Naive thymus-derived CD4-positive, alpha-beta T cell (primary cell): ENCODE data around the gene TTC27. TPM values are rescaled to one million over a fixed set of nuclear protein-coding genes. Genes with fewer than 3 reads are reported as not detected.

Experiments
- ATAC-seq: fragments of 150-1000 bp; cut with Tn5 transposase; 2 replicates; pipeline ENCODE4 v1.10.0; 2021; ENCODE audit warnings: mild to moderate bottlenecking, moderate library complexity
- CTCF ChIA-PET: fragments of 350-600 bp; sonication (Branson Sonifier 250); formaldehyde crosslinking; loops from one replicate; lab custom pipeline; 2021; ENCODE audit warnings: antibody characterized with exemption; lab: Charles Lee
- POLR2A ChIA-PET: fragments of 350-600 bp; sonication (Branson Sonifier 250); formaldehyde crosslinking; loops from one replicate; lab custom pipeline; 2021; ENCODE audit warnings: antibody characterized with exemption, inconsistent platforms; lab: Charles Lee
- DNase-seq, 9 donors: peaks; one replicate each; pipeline versions ENCODE4 v3.0.0 to v3.0.0-alpha.2; 2020 to 2022; ENCODE audit warnings: mixed read lengths in 1 of 9
- H3K27ac ChIP-seq: one replicate; pipeline ENCODE4 v1.7.0; 2013; ENCODE audit warnings: mild to moderate bottlenecking, low read depth, low read length, moderate library complexity
- H3K27me3 ChIP-seq, 2 donors: one replicate each; pipeline ENCODE4 v1.7.0; 2013; ENCODE audit warnings: low read length in 2 of 2, mild to moderate bottlenecking in 2 of 2, moderate library complexity in 2 of 2; ENCODE audit not compliant: control insufficient read depth in 2 of 2, insufficient read depth in 2 of 2
- H3K36me3 ChIP-seq, 3 experiments: 1 replicate in 2 of 3; 2 replicates in 1 of 3; pipeline ENCODE4 v1.7.0; 2013; ENCODE audit warnings: low read length in 3 of 3, mild to moderate bottlenecking in 3 of 3, moderate library complexity in 1 of 3; ENCODE audit not compliant: insufficient read depth in 3 of 3, control insufficient read depth in 2 of 3
- H3K4me1 ChIP-seq, 2 donors: one replicate each; pipeline ENCODE4 v1.7.0; 2013; ENCODE audit warnings: low read length in 2 of 2, mild to moderate bottlenecking in 2 of 2, moderate library complexity in 1 of 2; ENCODE audit not compliant: control insufficient read depth in 2 of 2, insufficient read depth in 2 of 2
- H3K4me3 ChIP-seq: 2 replicates; pipeline ENCODE4 v1.7.0; 2013; ENCODE audit warnings: mild to moderate bottlenecking, low read length
- H3K9me3 ChIP-seq, 3 experiments: 1 replicate in 2 of 3; 2 replicates in 1 of 3; pipeline ENCODE4 v1.7.0; 2013; ENCODE audit warnings: low read length in 3 of 3; ENCODE audit not compliant: control insufficient read depth in 2 of 3
- H3K27ac Mint-ChIP-seq, 9 donors: one replicate each; pipeline ENCODE4 v1.8.0; 2020 to 2022; ENCODE audit warnings: mixed read lengths in 9 of 9, mild to moderate bottlenecking in 8 of 9, moderate library complexity in 5 of 9, inconsistent platforms in 2 of 9
- H3K27me3 Mint-ChIP-seq, 5 donors: one replicate each; pipeline ENCODE4 v1.8.0; 2021 to 2022; ENCODE audit warnings: mixed read lengths in 5 of 5, mild to moderate bottlenecking in 1 of 5
- H3K36me3 Mint-ChIP-seq, 5 donors: one replicate each; pipeline ENCODE4 v1.8.0; 2020 to 2022; ENCODE audit warnings: mixed read lengths in 5 of 5, mild to moderate bottlenecking in 3 of 5, inconsistent platforms in 1 of 5
- H3K4me1 Mint-ChIP-seq, 7 donors: one replicate each; pipeline ENCODE4 v1.8.0; 2020 to 2022; ENCODE audit warnings: mixed read lengths in 7 of 7, mild to moderate bottlenecking in 3 of 7, inconsistent platforms in 1 of 7
- H3K4me3 Mint-ChIP-seq, 10 donors: one replicate each; pipeline ENCODE4 v1.8.0; 2020 to 2022; ENCODE audit warnings: mild to moderate bottlenecking in 10 of 10, mixed read lengths in 10 of 10, moderate library complexity in 6 of 10, inconsistent platforms in 2 of 10
- H3K9me3 Mint-ChIP-seq, 11 donors: one replicate each; pipeline ENCODE4 v1.8.0; 2020 to 2022; ENCODE audit warnings: mixed read lengths in 11 of 11, mild to moderate bottlenecking in 4 of 11, inconsistent platforms in 1 of 11, moderate library complexity in 1 of 11
- intact Hi-C, 2 donors: fragments of 100-400 bp; cut with micrococcal nuclease; formaldehyde crosslinking; loops; one replicate each; pipeline ENCODE4 v1.15.1; 2023
- polyA plus RNA-seq, 2 donors: library from polyadenylated mRNA; unstranded; fragments of 300-500 nt; fragmentation: Illumina TruSeq; gene quantifications; one replicate each; pipeline ENCODE4 v1.2.3, GENCODE V29; 2021
- total RNA-seq, 6 experiments: library from RNA in 5 of 6; stranded (reverse) in 5 of 6; gene quantifications; 1 replicate in 5 of 6; 2 replicates in 1 of 6; pipeline ENCODE4 v1.2.3 and lab custom pipeline; 2021 to 2026

The TTC27 gene
- total and polyA plus RNA-seq, 7 experiments from 2014 or later = 18.5 to 30.0 (median 23.9) TPM

DNA sequence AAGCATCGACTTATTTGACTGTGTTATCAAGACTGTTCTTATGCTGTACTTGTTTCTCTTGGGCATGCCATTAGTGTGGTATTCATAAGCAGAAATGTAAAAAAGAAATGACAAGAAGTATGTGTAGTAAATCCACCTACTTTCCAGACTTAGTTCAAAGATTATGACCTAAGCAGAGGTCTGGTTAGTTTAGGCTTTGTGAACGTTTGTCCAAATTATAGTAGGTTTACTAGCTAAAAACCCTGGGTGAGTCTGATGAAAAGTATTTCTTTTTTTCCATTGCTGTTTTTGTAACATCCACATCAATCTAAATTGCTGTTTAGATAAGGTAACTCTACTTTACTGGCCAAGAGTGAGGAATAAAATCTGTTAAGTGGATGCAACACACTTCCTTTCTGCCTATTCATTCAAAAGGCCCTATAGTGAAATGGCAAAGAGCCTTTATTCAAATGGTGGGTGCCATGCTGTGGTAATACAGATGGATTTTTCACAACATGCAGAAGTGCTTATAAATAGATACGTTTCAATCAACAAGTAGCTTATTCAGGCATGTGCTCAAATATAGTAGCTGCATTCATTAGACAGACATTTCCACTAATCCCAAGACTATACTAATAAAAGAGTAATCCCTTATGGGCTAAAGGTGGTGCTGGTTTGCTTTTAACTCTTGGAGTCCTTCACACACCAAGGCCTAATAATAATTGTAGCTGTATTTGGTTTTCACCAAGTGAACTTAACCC, 196.4 kb downstream of the TTC27 start:
- peaks cover 0 to 12% (median 0%) of the 10 kb centered on the region in 3 experiments for H3K9me3 ChIP-seq
- ATAC-seq = no peak
- ChIA-PET POLR2A (no interaction called here), CTCF (no interaction called here)
- no peak overlapping the region for H3K4me3 ChIP-seq
- Mint-ChIP-seq H3K27me3 (no peaks in the 10 kb centered on the region), H3K9me3 (peaks cover 0 to 22% (median 6%) of the 10 kb centered on the region in 11 donors), H3K4me3 (no peak overlapping the region), H3K36me3 (peaks cover 0 to 45% (median 40%) of the 10 kb centered on the region in 5 donors), H3K27ac (no peak overlapping the region), H3K4me1 (no peaks in the 10 kb centered on the region)
- no peak for DNase-seq
- H3K4me1 ChIP-seq = no peaks in the 10 kb centered on the region
- intact Hi-C loops = no loop called here
- no peak overlapping the region for H3K27ac ChIP-seq
- H3K27me3 ChIP-seq = no peaks in the 10 kb centered on the region
- H3K36me3 ChIP-seq = peaks cover 0 to 7% (median 0%) of the 10 kb centered on the region in 3 experiments

DNA sequence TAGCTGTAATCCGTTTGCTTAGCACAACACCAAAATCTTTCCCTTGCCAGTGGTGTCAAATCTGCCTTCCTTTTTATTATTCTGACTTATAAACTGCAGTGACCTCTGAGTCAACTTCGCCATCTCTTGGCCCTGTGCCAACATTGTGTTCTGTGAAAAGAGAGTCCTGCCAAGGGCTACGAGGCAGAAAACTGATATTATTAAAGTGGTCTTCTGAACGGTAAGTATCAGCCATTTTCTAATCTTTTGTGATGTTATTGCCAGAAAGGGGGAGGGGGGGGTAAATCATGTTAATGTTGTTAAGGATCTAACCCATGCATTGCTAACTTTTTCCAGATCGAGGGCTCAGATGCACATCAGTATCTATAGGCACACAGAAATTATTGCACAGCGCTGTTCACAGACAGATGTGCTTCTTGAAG, 197.5 kb downstream of the TTC27 start:
- Mint-ChIP-seq H3K27ac (no peak overlapping the region), H3K4me1 (no peaks in the 10 kb centered on the region), H3K27me3 (peaks cover 0 to 2% (median 0%) of the 10 kb centered on the region in 5 donors), H3K9me3 (peaks cover 0 to 33% (median 14%) of the 10 kb centered on the region in 11 donors), H3K4me3 (no peak overlapping the region), H3K36me3 (peaks cover 0 to 35% (median 29%) of the 10 kb centered on the region in 5 donors)
- intact Hi-C loops = no loop called here
- no peak overlapping the region for H3K4me3 ChIP-seq
- H3K27ac ChIP-seq = no peak overlapping the region
- H3K9me3 ChIP-seq = peaks cover 0 to 12% (median 0%) of the 10 kb centered on the region in 3 experiments
- ATAC-seq (no peak), DNase-seq (no peak)
- ChIA-PET CTCF (no interaction called here), POLR2A (no interaction called here)
- H3K4me1 ChIP-seq = no peaks in the 10 kb centered on the region
- no peaks in the 10 kb centered on the region for H3K27me3 ChIP-seq
- H3K36me3 ChIP-seq = no peaks in the 10 kb centered on the region

DNA sequence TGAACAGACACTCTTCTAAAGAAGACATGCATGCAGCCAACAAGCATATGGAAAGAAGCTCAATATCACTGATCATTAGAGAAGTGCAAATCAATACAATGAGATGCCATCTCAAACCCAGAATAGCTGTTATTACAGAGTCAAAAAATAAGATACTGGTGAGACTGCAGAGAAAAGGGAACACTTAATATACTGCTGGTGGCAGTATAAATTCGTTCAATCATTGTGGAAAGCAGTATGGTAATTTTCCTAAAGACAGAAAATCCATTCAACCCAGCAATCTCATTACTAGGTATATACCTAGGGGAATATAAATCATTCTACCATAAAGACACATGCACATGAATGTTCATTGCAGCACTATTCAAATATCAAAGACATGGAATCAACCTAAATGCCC, 202.3 kb downstream of the TTC27 start:
- peaks cover 0 to 14% (median 7%) of the 10 kb centered on the region in 5 donors for H3K36me3 Mint-ChIP-seq
- Histone ChIP-seq H3K9me3 (peaks cover 0 to 12% (median 0%) of the 10 kb centered on the region in 3 experiments), H3K4me3 (no peak overlapping the region), H3K27ac (no peak overlapping the region), H3K36me3 (no peaks in the 10 kb centered on the region), H3K27me3 (no peaks in the 10 kb centered on the region), H3K4me1 (no peaks in the 10 kb centered on the region)
- intact Hi-C loops = no loop called here
- H3K4me1 Mint-ChIP-seq = peaks cover 0 to 7% (median 0%) of the 10 kb centered on the region in 7 donors
- no peak overlapping the region for H3K27ac Mint-ChIP-seq
- DNase-seq (no peak), ATAC-seq (no peak)
- no peak overlapping the region for H3K4me3 Mint-ChIP-seq
- peaks cover 0 to 2% (median 0%) of the 10 kb centered on the region in 5 donors for H3K27me3 Mint-ChIP-seq
- ChIA-PET POLR2A (no interaction called here), CTCF (no interaction called here)
- H3K9me3 Mint-ChIP-seq = peaks cover 0 to 67% (median 20%) of the 10 kb centered on the region in 11 donors

DNA sequence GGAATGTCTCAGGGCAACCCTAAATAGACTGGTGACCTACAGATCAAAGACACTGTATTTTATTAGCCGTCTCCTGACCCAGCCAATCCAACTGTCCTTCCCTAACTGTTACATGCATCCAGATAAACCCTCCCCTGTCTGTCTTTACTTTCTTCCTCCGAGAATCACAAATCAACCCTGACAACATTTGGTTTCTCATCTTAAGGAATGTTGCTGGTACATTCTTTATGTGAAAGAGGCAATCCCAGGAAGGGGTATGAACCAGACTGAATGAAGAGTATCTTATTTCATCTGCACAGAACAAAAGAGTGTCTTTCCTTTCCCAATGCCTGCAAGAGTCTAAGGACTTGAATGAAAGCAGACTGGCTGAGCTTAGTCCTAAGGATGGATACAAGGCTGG, 205.0 kb downstream of the TTC27 start:
- Histone ChIP-seq H3K27me3 (no peaks in the 10 kb centered on the region), H3K4me1 (no peaks in the 10 kb centered on the region), H3K9me3 (peaks cover 0 to 5% (median 0%) of the 10 kb centered on the region in 3 experiments), H3K36me3 (no peaks in the 10 kb centered on the region), H3K27ac (no peak overlapping the region), H3K4me3 (no peak overlapping the region)
- Mint-ChIP-seq H3K27ac (no peak overlapping the region), H3K4me3 (no peak overlapping the region), H3K36me3 (peaks cover 0 to 4% (median 0%) of the 10 kb centered on the region in 5 donors), H3K27me3 (peaks cover 0 to 7% (median 0%) of the 10 kb centered on the region in 5 donors), H3K4me1 (peaks cover 0 to 10% (median 0%) of the 10 kb centered on the region in 7 donors), H3K9me3 (peaks cover 0 to 56% (median 20%) of the 10 kb centered on the region in 11 donors)
- intact Hi-C loops = no loop called here
- POLR2A ChIA-PET = no interaction called here
- DNase-seq = no peak
- ATAC-seq = no peak
- CTCF ChIA-PET = no interaction called here

DNA sequence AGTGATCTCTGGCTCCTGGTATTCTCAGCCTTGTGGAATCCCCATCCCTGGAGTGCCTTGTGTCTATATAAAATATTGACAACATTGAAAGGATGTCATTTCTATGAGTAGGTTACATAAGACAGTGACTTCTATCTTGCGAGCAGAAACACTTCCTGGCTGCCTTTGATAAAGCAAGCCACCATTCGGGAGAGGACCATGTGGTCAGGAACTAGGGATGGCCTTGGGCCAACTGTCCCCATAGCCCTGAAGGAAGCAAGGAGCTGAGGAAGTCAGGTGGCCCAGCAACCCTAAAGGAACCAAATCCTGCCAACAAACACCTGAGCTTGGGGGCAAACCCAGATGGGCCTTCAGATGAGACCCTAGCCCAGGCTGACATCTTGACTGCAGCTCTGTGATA, 205.9 kb downstream of the TTC27 start:
- ChIA-PET CTCF (no interaction called here), POLR2A (no interaction called here)
- H3K27ac Mint-ChIP-seq = no peak overlapping the region
- no peak overlapping the region for H3K27ac ChIP-seq
- H3K4me1 ChIP-seq = no peaks in the 10 kb centered on the region
- no peak for DNase-seq
- H3K36me3 Mint-ChIP-seq = peaks cover 0 to 4% (median 0%) of the 10 kb centered on the region in 5 donors
- ATAC-seq = no peak
- peaks cover 0 to 10% (median 0%) of the 10 kb centered on the region in 7 donors for H3K4me1 Mint-ChIP-seq
- intact Hi-C loops = no loop called here
- no peak overlapping the region for H3K4me3 Mint-ChIP-seq
- H3K27me3 Mint-ChIP-seq = peaks cover 0 to 9% (median 0%) of the 10 kb centered on the region in 5 donors
- no peaks in the 10 kb centered on the region for H3K27me3 ChIP-seq
- no peaks in the 10 kb centered on the region for H3K36me3 ChIP-seq
- H3K4me3 ChIP-seq = no peak overlapping the region
- H3K9me3 Mint-ChIP-seq = peaks cover 0 to 48% (median 14%) of the 10 kb centered on the region in 11 donors
- H3K9me3 ChIP-seq = no peaks in the 10 kb centered on the region

DNA sequence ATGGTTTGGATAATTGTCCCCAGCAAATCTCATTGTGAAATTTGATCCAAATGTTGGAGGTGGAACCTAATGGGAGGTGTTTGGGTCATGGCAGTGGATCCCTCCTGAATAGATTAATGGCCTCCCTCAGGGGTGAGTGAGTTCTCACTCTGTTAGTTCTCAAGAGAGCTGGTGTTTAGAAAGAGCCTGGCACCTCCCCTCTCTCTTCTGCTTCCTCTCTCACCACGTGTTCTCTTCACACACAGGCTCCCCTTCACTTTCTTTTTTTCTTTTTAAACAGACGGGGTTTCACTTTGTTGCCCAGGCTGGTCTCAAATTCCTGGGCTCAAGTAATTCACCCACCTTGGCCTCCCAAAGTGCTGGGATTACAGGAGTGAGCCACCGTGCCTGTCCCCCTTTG, 207.3 kb downstream of the TTC27 start:
- Mint-ChIP-seq H3K9me3 (peaks cover 0 to 35% (median 8%) of the 10 kb centered on the region in 11 donors), H3K27ac (no peak overlapping the region), H3K36me3 (peaks cover 0 to 4% (median 0%) of the 10 kb centered on the region in 5 donors), H3K4me3 (no peak overlapping the region), H3K27me3 (peaks cover 0 to 9% (median 0%) of the 10 kb centered on the region in 5 donors), H3K4me1 (peaks cover 0 to 10% (median 0%) of the 10 kb centered on the region in 7 donors)
- Histone ChIP-seq H3K36me3 (no peaks in the 10 kb centered on the region), H3K9me3 (no peaks in the 10 kb centered on the region), H3K4me3 (no peak overlapping the region), H3K4me1 (no peaks in the 10 kb centered on the region), H3K27me3 (no peaks in the 10 kb centered on the region), H3K27ac (no peak overlapping the region)
- intact Hi-C loops = no loop called here
- POLR2A ChIA-PET = no interaction called here
- CTCF ChIA-PET = no interaction called here
- no peak for DNase-seq
- peak; percentile 47 for ATAC-seq
